ENCODE results near the gene PCBP4.

- peak in 7 of 11 experiments; percentile 33 to 57 (median 43) for TF ChIP-seq CTCF (IDR thresholded peaks at IDR 0.05 in 8 of 11, conservative IDR thresholded peaks at IDR 0.05 in 3 of 11)
- no peak for TF ChIP-seq POLR2AphosphoS5 (IDR thresholded peaks at IDR 0.05)
- TF ChIP-seq POLR2A (IDR thresholded peaks at IDR 0.05), result no peak
These were observed 15.1 kb upstream of the PCBP4 start for GRCh38 chr3:51982352-51982837.
